Activated naive CD4-positive, alpha-beta T cell treated with anti-CD3 and anti-CD28 coated beads, Interleukin-2, amount 10 ng/mL, durations not matched to agents 5 hours and 36 hours (primary cell): ENCODE data around the gene SERPINF2. TPM values are rescaled to one million over a fixed set of nuclear protein-coding genes. Genes with fewer than 3 reads are reported as not detected.

ENCODE experiments used
- total RNA-seq, 2 experiments: library from RNA; stranded (reverse); gene quantifications; one replicate each; pipeline ENCODE4 v1.2.3, GENCODE V29; 2021

The SERPINF2 gene
- total RNA-seq: under 1 TPM; 0.26 to 0.28 TPM

DNA sequence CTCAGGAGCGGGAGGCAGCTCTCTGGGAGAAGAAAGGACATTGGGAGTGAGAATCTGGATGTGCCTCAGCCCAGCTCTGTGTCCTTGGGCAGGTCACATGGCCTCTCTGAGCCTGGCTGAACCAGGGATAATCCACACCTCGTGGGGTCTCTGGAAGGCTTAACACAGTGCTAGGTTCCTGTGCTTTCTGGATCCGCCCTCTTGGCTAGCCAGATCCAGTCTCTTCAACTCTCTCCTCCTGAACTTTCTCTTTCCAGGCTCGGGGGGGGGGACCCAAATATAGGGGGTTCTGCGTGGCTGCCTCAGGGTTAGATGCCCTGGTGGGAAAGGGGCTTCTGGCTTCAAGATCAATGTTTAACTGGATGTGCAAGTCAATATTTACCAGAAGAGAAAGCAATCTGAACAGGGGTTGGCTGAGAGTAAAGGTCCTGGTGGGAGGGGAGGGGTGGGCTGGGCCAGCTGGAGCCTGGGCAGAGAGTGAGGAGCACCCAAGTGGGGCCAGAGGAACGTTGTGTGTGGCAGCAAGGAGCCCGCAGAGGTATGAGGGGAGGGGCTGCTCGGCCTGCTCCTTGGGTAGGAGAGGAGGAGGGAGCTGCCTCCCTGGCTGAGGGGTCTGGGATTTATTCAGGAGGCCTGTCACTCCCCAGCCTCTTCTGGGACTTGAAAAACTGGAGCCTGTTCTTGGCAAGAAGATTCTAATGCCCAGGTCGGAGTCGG is at the start of gene SERPINF2:
Gene SERPINF2 (plus strand): TSS at position 501 of the 717 bp plus-strand sequence. CDS start 2,125 bp downstream, outside the sequence.

DNA sequence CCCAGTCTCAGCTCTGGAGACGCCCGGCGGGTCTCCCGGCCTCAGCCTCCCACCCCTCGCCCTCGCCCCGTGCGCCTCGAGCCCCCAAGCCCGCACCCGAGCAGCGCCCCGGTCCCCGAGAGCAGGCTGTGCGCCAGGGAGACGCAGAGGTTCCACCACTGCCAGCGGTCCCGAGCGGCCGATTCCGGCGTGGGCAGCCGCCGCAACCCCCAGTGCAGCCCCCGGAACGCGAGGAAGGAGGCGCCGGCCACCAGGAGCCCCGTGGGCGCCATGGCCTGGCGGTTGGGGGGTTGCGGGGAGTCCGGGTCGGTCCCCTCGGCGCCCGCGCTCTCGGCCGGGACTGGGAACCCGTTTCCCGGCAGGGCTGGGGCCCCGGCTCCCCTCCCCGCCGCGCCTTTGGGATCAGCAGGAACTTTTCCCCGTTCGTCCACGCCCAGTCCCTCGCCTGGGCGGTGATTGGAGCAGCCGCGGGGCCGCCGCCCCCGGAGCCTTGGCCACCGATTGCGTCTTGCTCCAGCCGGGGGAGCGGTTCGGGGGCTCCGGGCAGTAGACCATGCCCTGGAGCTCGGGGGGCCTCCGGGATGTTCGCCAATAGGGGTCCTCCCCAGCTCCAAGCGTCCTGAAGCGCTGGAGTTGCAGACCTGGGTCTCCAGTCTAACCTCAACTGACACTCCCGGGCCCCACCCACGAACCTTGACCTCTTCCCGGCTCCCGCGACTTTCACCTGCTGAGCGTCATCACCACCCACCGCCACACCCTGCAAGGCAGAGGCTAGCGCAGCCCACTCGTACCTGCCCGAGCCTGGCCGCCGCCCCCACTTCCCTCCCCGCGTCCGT is 32.5 kb upstream of the SERPINF2 start, which contains the start of gene TLCD2:
Gene TLCD2 (minus strand): TSS at position 407 of the 836 bp plus-strand sequence. CDS start 135 bp downstream, at position 272.

GRCh38 chr17:1724351-1724868 is 18.3 kb upstream of the SERPINF2 start, which contains the start of gene WDR81:
Gene WDR81, plus strand, starts transcription at chr17:1724704. Its CDS starts 256 bp downstream, at chr17:1724960.

Other genes with a start within 250 kb of the SERPINF2 start
- 10 to 100 TPM; 49.0 to 52.5 TPM for gene INPP5K, start 226.3 kb upstream of the SERPINF2 start, total RNA-seq
- 10 to 100 TPM; 47.7 to 54.0 TPM for gene PITPNA, start 180.1 kb upstream of the SERPINF2 start, total RNA-seq
- under 1 TPM; 0.48 TPM for gene SLC43A2, start 114.0 kb upstream of the SERPINF2 start, total RNA-seq
- 1 to 10 TPM; 3.9 to 4.8 TPM for gene SCARF1, start 97.1 kb upstream of the SERPINF2 start, total RNA-seq
- 1 to 10 TPM; 6.3 to 6.8 TPM for gene RILP, start 93.0 kb upstream of the SERPINF2 start, total RNA-seq
- gene PRPF8, start 58.0 kb upstream of the SERPINF2 start, total RNA-seq: 100 to 1,000 TPM; 263 to 273 TPM
- gene TLCD2, start 32.5 kb upstream of the SERPINF2 start, total RNA-seq: under 1 TPM; 0.10 TPM
- gene WDR81, start 18.2 kb upstream of the SERPINF2 start, total RNA-seq: 10 to 100 TPM; 47.6 to 52.9 TPM
- gene SERPINF1, start 19.2 kb downstream of the SERPINF2 start, total RNA-seq: under 1 TPM; 0.60 to 0.78 TPM
- gene SMYD4, start 87.0 kb downstream of the SERPINF2 start, total RNA-seq: 10 to 100 TPM; 32.1 to 32.8 TPM
- gene RPA1, start 87.1 kb downstream of the SERPINF2 start, total RNA-seq: 100 to 1,000 TPM; 266 to 275 TPM